ENCODE results near the gene CNR1. TPM values are rescaled to one million over a fixed set of nuclear protein-coding genes. Genes with fewer than 3 reads are reported as not detected.
A peak's percentile ranks its signal among the peaks of the same experiment; 100 is the strongest.

The CNR1 gene
- total RNA-seq, 1 donor = not detected

- Histone ChIP-seq H4K20me1 (ENCODE audit: insufficient read depth, low read length) (no peaks in the 10 kb centered on the region), H3K79me2 (ENCODE audit: insufficient read depth, low read length) (no peaks in the 10 kb centered on the region), H3K27ac (ENCODE audit: low read depth, low read length) (no peak overlapping the region), H3K36me3 (ENCODE audit: insufficient read depth, low read length) (no peaks in the 10 kb centered on the region), H2AFZ (ENCODE audit: low read length) (no peak overlapping the region), H3K4me2 (ENCODE audit: insufficient read depth, low read length) (no peak overlapping the region), H3K4me1 (ENCODE audit: insufficient read depth, low read length) (no peaks in the 10 kb centered on the region), H3K27me3 (ENCODE audit: insufficient read depth, low read length) (peaks cover 4% of the 10 kb centered on the region), H3K4me3 (ENCODE audit: insufficient read depth, low read length) (no peak overlapping the region), H3K9me3 (ENCODE audit: low read depth, low read length) (no peaks in the 10 kb centered on the region)
- no peak for DNase-seq (ENCODE audit: insufficient read length, low spot score, missing footprints)
- TF ChIP-seq, protein P1, sequence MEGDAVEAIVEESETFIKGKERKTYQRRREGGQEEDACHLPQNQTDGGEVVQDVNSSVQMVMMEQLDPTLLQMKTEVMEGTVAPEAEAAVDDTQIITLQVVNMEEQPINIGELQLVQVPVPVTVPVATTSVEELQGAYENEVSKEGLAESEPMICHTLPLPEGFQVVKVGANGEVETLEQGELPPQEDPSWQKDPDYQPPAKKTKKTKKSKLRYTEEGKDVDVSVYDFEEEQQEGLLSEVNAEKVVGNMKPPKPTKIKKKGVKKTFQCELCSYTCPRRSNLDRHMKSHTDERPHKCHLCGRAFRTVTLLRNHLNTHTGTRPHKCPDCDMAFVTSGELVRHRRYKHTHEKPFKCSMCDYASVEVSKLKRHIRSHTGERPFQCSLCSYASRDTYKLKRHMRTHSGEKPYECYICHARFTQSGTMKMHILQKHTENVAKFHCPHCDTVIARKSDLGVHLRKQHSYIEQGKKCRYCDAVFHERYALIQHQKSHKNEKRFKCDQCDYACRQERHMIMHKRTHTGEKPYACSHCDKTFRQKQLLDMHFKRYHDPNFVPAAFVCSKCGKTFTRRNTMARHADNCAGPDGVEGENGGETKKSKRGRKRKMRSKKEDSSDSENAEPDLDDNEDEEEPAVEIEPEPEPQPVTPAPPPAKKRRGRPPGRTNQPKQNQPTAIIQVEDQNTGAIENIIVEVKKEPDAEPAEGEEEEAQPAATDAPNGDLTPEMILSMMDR (IDR thresholded peaks at IDR 0.05; ENCODE audit: extremely low read depth, low read depth, low read length) = no peak
Measured at GRCh38 chr6:88174906-88175305, 8.8 kb upstream of the CNR1 start.

DNA sequence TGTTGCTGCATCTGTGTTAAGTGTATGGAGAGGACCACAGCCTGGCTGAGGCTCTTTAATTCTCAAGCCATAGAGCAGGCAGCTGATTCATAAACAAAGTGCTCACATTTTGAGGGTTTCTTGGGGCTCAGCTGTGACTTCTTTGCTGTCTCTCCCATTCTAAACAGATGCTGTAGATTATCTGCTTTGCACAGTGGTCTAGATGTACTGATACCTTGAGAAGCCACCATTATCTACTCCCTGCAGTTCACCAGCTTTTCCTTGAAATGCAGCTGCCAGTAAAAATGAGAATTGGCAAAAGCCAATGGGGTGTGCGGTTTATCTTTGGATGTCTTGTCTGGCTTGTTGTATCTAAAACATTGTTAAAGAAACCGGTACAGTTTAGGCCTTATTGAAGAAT is 5.2 kb upstream of the CNR1 start:
- Histone ChIP-seq H2AFZ (ENCODE audit: low read length) (no peak overlapping the region), H4K20me1 (ENCODE audit: insufficient read depth, low read length) (no peaks in the 10 kb centered on the region), H3K9me3 (ENCODE audit: low read depth, low read length) (no peaks in the 10 kb centered on the region), H3K4me3 (ENCODE audit: insufficient read depth, low read length) (no peak overlapping the region), H3K4me2 (ENCODE audit: insufficient read depth, low read length) (no peak overlapping the region), H3K27ac (ENCODE audit: low read depth, low read length) (no peak overlapping the region), H3K4me1 (ENCODE audit: insufficient read depth, low read length) (no peaks in the 10 kb centered on the region), H3K27me3 (ENCODE audit: insufficient read depth, low read length) (peaks cover 38% of the 10 kb centered on the region), H3K79me2 (ENCODE audit: insufficient read depth, low read length) (no peaks in the 10 kb centered on the region), H3K36me3 (ENCODE audit: insufficient read depth, low read length) (no peaks in the 10 kb centered on the region)
- TF ChIP-seq, protein P1 (IDR thresholded peaks at IDR 0.05; ENCODE audit: extremely low read depth, low read depth, low read length) = no peak
- no peak for DNase-seq (ENCODE audit: insufficient read length, low spot score, missing footprints)

GRCh38 chr6:88168362-88168761 is 2.2 kb upstream of the CNR1 start:
- Histone ChIP-seq H3K4me3 (ENCODE audit: insufficient read depth, low read length) (no peak overlapping the region), H3K9me3 (ENCODE audit: low read depth, low read length) (no peaks in the 10 kb centered on the region), H3K4me1 (ENCODE audit: insufficient read depth, low read length) (no peaks in the 10 kb centered on the region), H3K36me3 (ENCODE audit: insufficient read depth, low read length) (no peaks in the 10 kb centered on the region), H3K79me2 (ENCODE audit: insufficient read depth, low read length) (no peaks in the 10 kb centered on the region), H3K27ac (ENCODE audit: low read depth, low read length) (no peak overlapping the region), H4K20me1 (ENCODE audit: insufficient read depth, low read length) (no peaks in the 10 kb centered on the region), H3K27me3 (ENCODE audit: insufficient read depth, low read length) (peaks cover 61% of the 10 kb centered on the region), H3K4me2 (ENCODE audit: insufficient read depth, low read length) (no peak overlapping the region), H2AFZ (ENCODE audit: low read length) (no peak overlapping the region)
- TF ChIP-seq, protein P1 (IDR thresholded peaks at IDR 0.05; ENCODE audit: extremely low read depth, low read depth, low read length) = no peak
- DNase-seq (ENCODE audit: insufficient read length, low spot score, missing footprints) = peak; percentile 57

GRCh38 chr6:88167352-88167937 is 1.3 kb upstream of the CNR1 start:
- TF ChIP-seq, protein P1 (IDR thresholded peaks at IDR 0.05; ENCODE audit: extremely low read depth, low read depth, low read length) = no peak

More at GRCh38 chr6:88167352-88167937, 1.3 kb upstream of the CNR1 start:
- H3K79me2 ChIP-seq (ENCODE audit: insufficient read depth, low read length) = no peaks in the 10 kb centered on the region
- peaks cover 57% of the 10 kb centered on the region for H3K27me3 ChIP-seq (ENCODE audit: insufficient read depth, low read length)
- no peak overlapping the region for H3K27ac ChIP-seq (ENCODE audit: low read depth, low read length)
- no peaks in the 10 kb centered on the region for H3K4me1 ChIP-seq (ENCODE audit: insufficient read depth, low read length)
- H3K9me3 ChIP-seq (ENCODE audit: low read depth, low read length) = no peaks in the 10 kb centered on the region
- no peak overlapping the region for H3K4me3 ChIP-seq (ENCODE audit: insufficient read depth, low read length)
- H3K4me2 ChIP-seq (ENCODE audit: insufficient read depth, low read length) = no peak overlapping the region
- DNase-seq (ENCODE audit: insufficient read length, low spot score, missing footprints) = peak; percentile 69
- H4K20me1 ChIP-seq (ENCODE audit: insufficient read depth, low read length) = no peaks in the 10 kb centered on the region
- no peak overlapping the region for H2AFZ ChIP-seq (ENCODE audit: low read length)
- no peaks in the 10 kb centered on the region for H3K36me3 ChIP-seq (ENCODE audit: insufficient read depth, low read length)
